ENCODE data around the gene C5orf46. TPM values are rescaled to one million over a fixed set of nuclear protein-coding genes. Genes with fewer than 3 reads are reported as not detected.

C5orf46 gene
- polyA plus RNA-seq, 2 of the 4 experiments (the other 2 are of a cell fraction) = not detected

GRCh38 chr5:147898875-147899401, 7.4 kb downstream of the C5orf46 start (continued):
- TF ChIP-seq RNF2 (IDR thresholded peaks at IDR 0.05; ENCODE audit: borderline replicate concordance, low read depth) (no peak), CBX8 (IDR thresholded peaks at IDR 0.05) (no peak), EP300 (IDR thresholded peaks at IDR 0.05) (no peak)

GRCh38 chr5:147895864-147896263, 10.5 kb downstream of the C5orf46 start:
- Histone ChIP-seq H3K4me3 (no peak overlapping the region), H3K27ac (no peak overlapping the region), H3K4me1 (0 out of 3 replicates have a peak, but pooled peaks cover 4% of the 10 kb centered on the region), H3K9me3 (no peaks in the 10 kb centered on the region), H3K4me2 (no peak overlapping the region)
- DNase-seq (ENCODE audit: low read depth in 1 of 2, low spot score in 1 of 2) (no peak), ATAC-seq (no peak), FAIRE-seq (no peak)
- TF ChIP-seq FOSB (CRISPR knock-in tag; IDR thresholded peaks at IDR 0.05) = no peak
- TF ChIP-seq CHD4 (IDR thresholded peaks at IDR 0.05; ENCODE audit: borderline replicate concordance) = no peak
- no peak for TF ChIP-seq SREBF2 (IDR thresholded peaks at IDR 0.05)
- TF ChIP-seq NFE2L2 (conservative IDR thresholded peaks at IDR 0.05; ENCODE audit: low read length) = no peak
- TF ChIP-seq BHLHE40 (IDR thresholded peaks at IDR 0.05; ENCODE audit: low read depth, low read length) = no peak
- no peak for TF ChIP-seq HOXB5 (CRISPR knock-in tag; IDR thresholded peaks at IDR 0.05)
- TF ChIP-seq HOXB13 (CRISPR knock-in tag; IDR thresholded peaks at IDR 0.05; ENCODE audit: low read depth) = no peak
- no peak for TF ChIP-seq JUNB (IDR thresholded peaks at IDR 0.05)
- TF ChIP-seq ZC3H11A (IDR thresholded peaks at IDR 0.05) = no peak
- TF ChIP-seq TP53 (CRISPR knock-in tag; IDR thresholded peaks at IDR 0.05) = no peak
- no peak for TF ChIP-seq PBX3 (IDR thresholded peaks at IDR 0.05)
- no peak for TF ChIP-seq HES2 (IDR thresholded peaks at IDR 0.05)
- TF ChIP-seq RAD21 (conservative IDR thresholded peaks at IDR 0.05 in 1 of 2, IDR thresholded peaks at IDR 0.05 in 1 of 2) = no peak
- TF ChIP-seq MAZ (IDR thresholded peaks at IDR 0.05; ENCODE audit: borderline replicate concordance, low read depth, low read length) = no peak
- CTCF ChIA-PET = interaction anchor here (0.9 to 1.1 kb wide), 2 partner anchors 9 to 39 kb away, joined by 3 read pairs; no protein-coding TSS in a partner anchor
- 39% methylated on average over 1 of the region's 1 CpG for WGBS (ENCODE audit: missing lambda C conversion rate)
- POLR2A ChIA-PET = no interaction called here

GRCh38 chr5:147893820-147894219, 12.5 kb downstream of the C5orf46 start:
- no peaks in the 10 kb centered on the region for H3K9me3 ChIP-seq
- H3K4me2 ChIP-seq = no peak overlapping the region
- WGBS (ENCODE audit: missing lambda C conversion rate) = 3% methylated on average over 2 of the region's 2 CpGs
- ATAC-seq (no peak), DNase-seq (ENCODE audit: low read depth in 1 of 2, low spot score in 1 of 2) (no peak), FAIRE-seq (no peak)
- H3K4me1 ChIP-seq = 0 out of 3 replicates have a peak, but pooled peaks cover 4% of the 10 kb centered on the region
- no peak overlapping the region for H3K4me3 ChIP-seq
- ChIA-PET POLR2A (no interaction called here), CTCF (no interaction called here)
- no peak overlapping the region for H3K27ac ChIP-seq
- TF ChIP-seq PBX3 (IDR thresholded peaks at IDR 0.05) (no peak), EP300 (IDR thresholded peaks at IDR 0.05) (no peak), CEBPB (IDR thresholded peaks at IDR 0.05) (no peak), HMGXB4 (CRISPR knock-in tag; IDR thresholded peaks at IDR 0.05; ENCODE audit: borderline replicate concordance) (no peak), POLR2AphosphoS2 (conservative IDR thresholded peaks at IDR 0.05; ENCODE audit: low read length) (no peak), KDM1A (IDR thresholded peaks at IDR 0.05; ENCODE audit: low read depth) (no peak), ESRRA (IDR thresholded peaks at IDR 0.05; ENCODE audit: borderline replicate concordance, low read length) (no peak), ZNF302 (CRISPR knock-in tag; IDR thresholded peaks at IDR 0.05) (no peak), E2F6 (IDR thresholded peaks at IDR 0.05; ENCODE audit: borderline replicate concordance, low read depth) (no peak), CHD2 (IDR thresholded peaks at IDR 0.05; ENCODE audit: low read length, partially characterized antibody) (no peak), MAFK (IDR thresholded peaks at IDR 0.05; ENCODE audit: partially characterized antibody) (no peak), RARB (CRISPR knock-in tag; IDR thresholded peaks at IDR 0.05) (no peak), POLR2A (IDR thresholded peaks at IDR 0.05; ENCODE audit: low read length) (no peak), PHF8 (IDR thresholded peaks at IDR 0.05; ENCODE audit: borderline replicate concordance, low read depth) (no peak)

Data from A549 (cell line).